AG04450 (cell line): ENCODE data around the gene PLEKHA6. TPM values are rescaled to one million over a fixed set of nuclear protein-coding genes. Genes with fewer than 3 reads are reported as not detected.

Experiments
- CTCF ChIA-PET: fragments of 300-600, 350-600 bp; formaldehyde crosslinking; extraction: SDS; loops from one replicate; lab custom pipeline; 2022; ENCODE audit warnings: antibody characterized with exemption, inconsistent platforms; lab: Charles Lee
- POLR2A ChIA-PET: fragments of 350-600 bp; formaldehyde crosslinking; extraction: SDS; loops from one replicate; lab custom pipeline; 2021; ENCODE audit warnings: antibody characterized with exemption, inconsistent platforms; lab: Yijun Ruan, JAX
- DNase-seq: peaks from one replicate; pipeline ENCODE4 v3.0.0-alpha.2; 2011; ENCODE audit warnings: low read depth, low spot score
- H3K27ac ChIP-seq: one replicate; pipeline ENCODE4 v1.5.1; 2012; ENCODE audit warnings: low read depth, low read length, control low read depth
- H3K27me3 ChIP-seq: one replicate; pipeline ENCODE4 v1.6.0; 2012; ENCODE audit warnings: low read length; ENCODE audit not compliant: control insufficient read depth, insufficient read depth
- H3K4me3 ChIP-seq: 2 replicates; pipeline ENCODE4 v1.5.1; 2011; ENCODE audit warnings: mild to moderate bottlenecking, low read depth, low read length, control low read depth
- H3K9me3 ChIP-seq: 2 replicates; pipeline ENCODE4 v1.5.1; 2012; ENCODE audit warnings: low read length; ENCODE audit not compliant: control insufficient read depth, insufficient read depth
- CTCF ChIP-seq: IDR thresholded peaks from 2 replicates; pipeline ENCODE4 v1.5.1; 2011; ENCODE audit warnings: low read depth, low read length, control low read depth, inconsistent platforms
- polyA plus RNA-seq: library from polyadenylated mRNA; depleted of rRNA; stranded (reverse); fragments of >200 nt; gene quantifications from 2 replicates; pipeline ENCODE4 v1.2.3, GENCODE V29; 2011

The PLEKHA6 gene
- polyA plus RNA-seq, 1 experiment: 6.8 TPM

GRCh38 chr1:204341380-204341779, 18.3 kb downstream of the PLEKHA6 start:
- POLR2A ChIA-PET: interaction anchor here (0.7 to 1.7 kb wide), 6 partner anchors 9 to 45 kb away, joined by 3 to 4 read pairs (median 3); no protein-coding TSS in a partner anchor

GRCh38 chr1:204340081-204340889, 19.4 kb downstream of the PLEKHA6 start:
- TF ChIP-seq CTCF: no peak
- no peaks in the 10 kb centered on the region for H3K9me3 ChIP-seq
- ChIA-PET CTCF (interaction anchor here (0.7 to 4.8 kb wide), 7 partner anchors 9 to 133 kb away, joined by 3 to 19 read pairs (median 3); no protein-coding TSS in a partner anchor), POLR2A (interaction anchor here (1.0 to 1.5 kb wide), 5 partner anchors 14 to 77 kb away, joined by 3 to 4 read pairs (median 4); no protein-coding TSS in a partner anchor)
- H3K4me3 ChIP-seq: no peak overlapping the region
- no peak for DNase-seq
- H3K27ac ChIP-seq: no peak overlapping the region
- peaks cover 3% of the 10 kb centered on the region for H3K27me3 ChIP-seq

More at GRCh38 chr1:204341380-204341779, 18.3 kb downstream of the PLEKHA6 start:
- H3K27me3 ChIP-seq: peaks cover 3% of the 10 kb centered on the region
- no peak for DNase-seq
- H3K27ac ChIP-seq: no peak overlapping the region
- H3K4me3 ChIP-seq: no peak overlapping the region
- CTCF ChIA-PET: interaction anchor here (1.2 to 4.8 kb wide), 10 partner anchors 9 to 135 kb away, joined by 3 to 21 read pairs (median 5); partner anchors contain the start of gene GOLT1A
- TF ChIP-seq CTCF: no peak
- no peaks in the 10 kb centered on the region for H3K9me3 ChIP-seq

GRCh38 chr1:204339541-204339940, 20.2 kb downstream of the PLEKHA6 start:
- Histone ChIP-seq H3K4me3 (no peak overlapping the region), H3K9me3 (no peaks in the 10 kb centered on the region), H3K27me3 (peaks cover 3% of the 10 kb centered on the region), H3K27ac (no peak overlapping the region)
- TF ChIP-seq CTCF: no peak
- DNase-seq: no peak
- ChIA-PET POLR2A (interaction anchor here (1.0 to 1.5 kb wide), 4 partner anchors 13 to 76 kb away, joined by 3 to 4 read pairs (median 4); no protein-coding TSS in a partner anchor), CTCF (interaction anchor here (0.7 to 1.9 kb wide), 4 partner anchors 12 to 132 kb away, joined by 3 to 7 read pairs (median 3); no protein-coding TSS in a partner anchor)

- Histone ChIP-seq H3K27me3 (peaks cover 3% of the 10 kb centered on the region), H3K27ac (no peak overlapping the region), H3K9me3 (no peaks in the 10 kb centered on the region), H3K4me3 (no peak overlapping the region)
- POLR2A ChIA-PET: interaction anchor here (1.0 to 1.5 kb wide), 4 partner anchors 13 to 75 kb away, joined by 3 to 4 read pairs (median 4); no protein-coding TSS in a partner anchor
- TF ChIP-seq CTCF: no peak
- CTCF ChIA-PET: interaction anchor here (1.0 to 1.9 kb wide), 3 partner anchors 11 to 132 kb away, joined by 3 to 7 read pairs (median 3); no protein-coding TSS in a partner anchor
- DNase-seq: no peak
These were observed 20.7 kb downstream of the PLEKHA6 start for GRCh38 chr1:204338997-204339396.

GRCh38 chr1:204338360-204338759, 21.4 kb downstream of the PLEKHA6 start:
- Histone ChIP-seq H3K27ac (no peak overlapping the region), H3K9me3 (no peaks in the 10 kb centered on the region), H3K27me3 (peaks cover 3% of the 10 kb centered on the region), H3K4me3 (no peak overlapping the region)
- no peak for TF ChIP-seq CTCF
- POLR2A ChIA-PET: no interaction called here
- CTCF ChIA-PET: interaction anchor here (1.3 kb wide), 1 partner anchor 10 kb away, joined by 3 read pairs; no protein-coding TSS in a partner anchor
- no peak for DNase-seq
